ENCODE results near the gene HDAC4.

HDAC4 gene

DNA sequence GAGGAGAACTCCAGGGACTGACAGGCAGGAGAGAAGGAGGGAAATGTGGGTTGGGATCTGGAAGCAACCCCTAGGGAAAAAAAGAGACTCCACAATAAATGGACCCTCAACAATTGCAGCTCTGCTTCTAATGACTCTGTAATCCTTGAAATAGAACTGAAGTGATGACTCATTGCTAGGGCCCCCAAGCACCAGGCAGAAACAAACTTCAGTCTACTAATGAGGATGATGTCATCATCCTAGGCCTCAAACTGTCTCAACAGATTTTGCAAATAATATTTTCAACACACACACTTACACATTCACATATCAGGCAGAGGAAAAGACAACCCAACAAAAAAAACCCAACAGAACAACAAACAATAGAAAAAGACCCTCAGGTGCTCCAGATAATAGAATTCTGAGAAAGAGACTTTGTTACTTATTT, 143.3 kb downstream of the HDAC4 start (continued):
- TF ChIP-seq, protein P1, sequence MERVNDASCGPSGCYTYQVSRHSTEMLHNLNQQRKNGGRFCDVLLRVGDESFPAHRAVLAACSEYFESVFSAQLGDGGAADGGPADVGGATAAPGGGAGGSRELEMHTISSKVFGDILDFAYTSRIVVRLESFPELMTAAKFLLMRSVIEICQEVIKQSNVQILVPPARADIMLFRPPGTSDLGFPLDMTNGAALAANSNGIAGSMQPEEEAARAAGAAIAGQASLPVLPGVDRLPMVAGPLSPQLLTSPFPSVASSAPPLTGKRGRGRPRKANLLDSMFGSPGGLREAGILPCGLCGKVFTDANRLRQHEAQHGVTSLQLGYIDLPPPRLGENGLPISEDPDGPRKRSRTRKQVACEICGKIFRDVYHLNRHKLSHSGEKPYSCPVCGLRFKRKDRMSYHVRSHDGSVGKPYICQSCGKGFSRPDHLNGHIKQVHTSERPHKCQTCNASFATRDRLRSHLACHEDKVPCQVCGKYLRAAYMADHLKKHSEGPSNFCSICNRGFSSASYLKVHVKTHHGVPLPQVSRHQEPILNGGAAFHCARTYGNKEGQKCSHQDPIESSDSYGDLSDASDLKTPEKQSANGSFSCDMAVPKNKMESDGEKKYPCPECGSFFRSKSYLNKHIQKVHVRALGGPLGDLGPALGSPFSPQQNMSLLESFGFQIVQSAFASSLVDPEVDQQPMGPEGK (tag by site-specific recombination; IDR thresholded peaks at IDR 0.05) = peak; percentile 79
- TF ChIP-seq ZBTB21 (tag by site-specific recombination; IDR thresholded peaks at IDR 0.05) = peak; percentile 91
- TF ChIP-seq PRDM1 (tag by site-specific recombination; IDR thresholded peaks at IDR 0.05) = peak; percentile 45; the same call in 1 of the 2 replicates
- TF ChIP-seq ZNF785 (tag by site-specific recombination; IDR thresholded peaks at IDR 0.05) = 0 out of 2 replicates have a peak, but pooled peaks have one; percentile 32
- TF ChIP-seq, protein P2, sequence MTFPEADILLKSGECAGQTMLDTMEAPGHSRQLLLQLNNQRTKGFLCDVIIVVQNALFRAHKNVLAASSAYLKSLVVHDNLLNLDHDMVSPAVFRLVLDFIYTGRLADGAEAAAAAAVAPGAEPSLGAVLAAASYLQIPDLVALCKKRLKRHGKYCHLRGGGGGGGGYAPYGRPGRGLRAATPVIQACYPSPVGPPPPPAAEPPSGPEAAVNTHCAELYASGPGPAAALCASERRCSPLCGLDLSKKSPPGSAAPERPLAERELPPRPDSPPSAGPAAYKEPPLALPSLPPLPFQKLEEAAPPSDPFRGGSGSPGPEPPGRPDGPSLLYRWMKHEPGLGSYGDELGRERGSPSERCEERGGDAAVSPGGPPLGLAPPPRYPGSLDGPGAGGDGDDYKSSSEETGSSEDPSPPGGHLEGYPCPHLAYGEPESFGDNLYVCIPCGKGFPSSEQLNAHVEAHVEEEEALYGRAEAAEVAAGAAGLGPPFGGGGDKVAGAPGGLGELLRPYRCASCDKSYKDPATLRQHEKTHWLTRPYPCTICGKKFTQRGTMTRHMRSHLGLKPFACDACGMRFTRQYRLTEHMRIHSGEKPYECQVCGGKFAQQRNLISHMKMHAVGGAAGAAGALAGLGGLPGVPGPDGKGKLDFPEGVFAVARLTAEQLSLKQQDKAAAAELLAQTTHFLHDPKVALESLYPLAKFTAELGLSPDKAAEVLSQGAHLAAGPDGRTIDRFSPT (tag by site-specific recombination; IDR thresholded peaks at IDR 0.05) = 0 out of 2 replicates have a peak, but pooled peaks have one; percentile 41
- TF ChIP-seq, protein P3, sequence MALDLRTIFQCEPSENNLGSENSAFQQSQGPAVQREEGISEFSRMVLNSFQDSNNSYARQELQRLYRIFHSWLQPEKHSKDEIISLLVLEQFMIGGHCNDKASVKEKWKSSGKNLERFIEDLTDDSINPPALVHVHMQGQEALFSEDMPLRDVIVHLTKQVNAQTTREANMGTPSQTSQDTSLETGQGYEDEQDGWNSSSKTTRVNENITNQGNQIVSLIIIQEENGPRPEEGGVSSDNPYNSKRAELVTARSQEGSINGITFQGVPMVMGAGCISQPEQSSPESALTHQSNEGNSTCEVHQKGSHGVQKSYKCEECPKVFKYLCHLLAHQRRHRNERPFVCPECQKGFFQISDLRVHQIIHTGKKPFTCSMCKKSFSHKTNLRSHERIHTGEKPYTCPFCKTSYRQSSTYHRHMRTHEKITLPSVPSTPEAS (tag by site-specific recombination; IDR thresholded peaks at IDR 0.05) = 0 out of 2 replicates have a peak, but pooled peaks have one; percentile 16
- TF ChIP-seq ZNF335 (tag by site-specific recombination; conservative IDR thresholded peaks at IDR 0.05) = peak; percentile 89
- TF ChIP-seq TRIM28 (IDR thresholded peaks at IDR 0.05; ENCODE audit: borderline replicate concordance, low read length) = peak; percentile 48
- TF ChIP-seq, protein P4, sequence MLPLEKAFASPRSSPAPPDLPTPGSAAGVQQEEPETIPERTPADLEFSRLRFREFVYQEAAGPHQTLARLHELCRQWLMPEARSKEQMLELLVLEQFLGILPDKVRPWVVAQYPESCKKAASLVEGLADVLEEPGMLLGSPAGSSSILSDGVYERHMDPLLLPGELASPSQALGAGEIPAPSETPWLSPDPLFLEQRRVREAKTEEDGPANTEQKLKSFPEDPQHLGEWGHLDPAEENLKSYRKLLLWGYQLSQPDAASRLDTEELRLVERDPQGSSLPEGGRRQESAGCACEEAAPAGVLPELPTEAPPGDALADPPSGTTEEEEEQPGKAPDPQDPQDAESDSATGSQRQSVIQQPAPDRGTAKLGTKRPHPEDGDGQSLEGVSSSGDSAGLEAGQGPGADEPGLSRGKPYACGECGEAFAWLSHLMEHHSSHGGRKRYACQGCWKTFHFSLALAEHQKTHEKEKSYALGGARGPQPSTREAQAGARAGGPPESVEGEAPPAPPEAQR (tag by site-specific recombination; IDR thresholded peaks at IDR 0.05) = no peak
- no peak for TF ChIP-seq ZNF600 (tag by site-specific recombination; IDR thresholded peaks at IDR 0.05)
- TF ChIP-seq, protein P5, sequence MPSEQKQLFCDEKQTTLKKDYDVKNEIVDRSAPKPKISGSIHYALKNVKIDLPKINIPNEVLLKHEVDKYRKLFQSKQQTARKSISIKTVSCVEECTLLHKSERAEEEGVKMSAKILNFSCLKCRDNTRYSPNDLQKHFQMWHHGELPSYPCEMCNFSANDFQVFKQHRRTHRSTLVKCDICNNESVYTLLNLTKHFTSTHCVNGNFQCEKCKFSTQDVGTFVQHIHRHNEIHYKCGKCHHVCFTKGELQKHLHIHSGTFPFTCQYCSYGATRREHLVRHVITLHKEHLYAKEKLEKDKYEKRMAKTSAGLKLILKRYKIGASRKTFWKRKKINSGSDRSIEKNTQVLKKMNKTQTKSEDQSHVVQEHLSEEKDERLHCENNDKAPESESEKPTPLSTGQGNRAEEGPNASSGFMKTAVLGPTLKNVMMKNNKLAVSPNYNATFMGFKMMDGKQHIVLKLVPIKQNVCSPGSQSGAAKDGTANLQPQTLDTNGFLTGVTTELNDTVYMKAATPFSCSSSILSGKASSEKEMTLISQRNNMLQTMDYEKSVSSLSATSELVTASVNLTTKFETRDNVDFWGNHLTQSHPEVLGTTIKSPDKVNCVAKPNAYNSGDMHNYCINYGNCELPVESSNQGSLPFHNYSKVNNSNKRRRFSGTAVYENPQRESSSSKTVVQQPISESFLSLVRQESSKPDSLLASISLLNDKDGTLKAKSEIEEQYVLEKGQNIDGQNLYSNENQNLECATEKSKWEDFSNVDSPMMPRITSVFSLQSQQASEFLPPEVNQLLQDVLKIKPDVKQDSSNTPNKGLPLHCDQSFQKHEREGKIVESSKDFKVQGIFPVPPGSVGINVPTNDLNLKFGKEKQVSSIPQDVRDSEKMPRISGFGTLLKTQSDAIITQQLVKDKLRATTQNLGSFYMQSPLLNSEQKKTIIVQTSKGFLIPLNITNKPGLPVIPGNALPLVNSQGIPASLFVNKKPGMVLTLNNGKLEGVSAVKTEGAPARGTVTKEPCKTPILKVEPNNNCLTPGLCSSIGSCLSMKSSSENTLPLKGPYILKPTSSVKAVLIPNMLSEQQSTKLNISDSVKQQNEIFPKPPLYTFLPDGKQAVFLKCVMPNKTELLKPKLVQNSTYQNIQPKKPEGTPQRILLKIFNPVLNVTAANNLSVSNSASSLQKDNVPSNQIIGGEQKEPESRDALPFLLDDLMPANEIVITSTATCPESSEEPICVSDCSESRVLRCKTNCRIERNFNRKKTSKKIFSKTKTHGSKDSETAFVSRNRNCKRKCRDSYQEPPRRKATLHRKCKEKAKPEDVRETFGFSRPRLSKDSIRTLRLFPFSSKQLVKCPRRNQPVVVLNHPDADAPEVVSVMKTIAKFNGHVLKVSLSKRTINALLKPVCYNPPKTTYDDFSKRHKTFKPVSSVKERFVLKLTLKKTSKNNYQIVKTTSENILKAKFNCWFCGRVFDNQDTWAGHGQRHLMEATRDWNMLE (tag by site-specific recombination; conservative IDR thresholded peaks at IDR 0.05; ENCODE audit: low read depth) = peak; percentile 47; the same call in 1 of the 2 replicates
- TF ChIP-seq, protein P6, sequence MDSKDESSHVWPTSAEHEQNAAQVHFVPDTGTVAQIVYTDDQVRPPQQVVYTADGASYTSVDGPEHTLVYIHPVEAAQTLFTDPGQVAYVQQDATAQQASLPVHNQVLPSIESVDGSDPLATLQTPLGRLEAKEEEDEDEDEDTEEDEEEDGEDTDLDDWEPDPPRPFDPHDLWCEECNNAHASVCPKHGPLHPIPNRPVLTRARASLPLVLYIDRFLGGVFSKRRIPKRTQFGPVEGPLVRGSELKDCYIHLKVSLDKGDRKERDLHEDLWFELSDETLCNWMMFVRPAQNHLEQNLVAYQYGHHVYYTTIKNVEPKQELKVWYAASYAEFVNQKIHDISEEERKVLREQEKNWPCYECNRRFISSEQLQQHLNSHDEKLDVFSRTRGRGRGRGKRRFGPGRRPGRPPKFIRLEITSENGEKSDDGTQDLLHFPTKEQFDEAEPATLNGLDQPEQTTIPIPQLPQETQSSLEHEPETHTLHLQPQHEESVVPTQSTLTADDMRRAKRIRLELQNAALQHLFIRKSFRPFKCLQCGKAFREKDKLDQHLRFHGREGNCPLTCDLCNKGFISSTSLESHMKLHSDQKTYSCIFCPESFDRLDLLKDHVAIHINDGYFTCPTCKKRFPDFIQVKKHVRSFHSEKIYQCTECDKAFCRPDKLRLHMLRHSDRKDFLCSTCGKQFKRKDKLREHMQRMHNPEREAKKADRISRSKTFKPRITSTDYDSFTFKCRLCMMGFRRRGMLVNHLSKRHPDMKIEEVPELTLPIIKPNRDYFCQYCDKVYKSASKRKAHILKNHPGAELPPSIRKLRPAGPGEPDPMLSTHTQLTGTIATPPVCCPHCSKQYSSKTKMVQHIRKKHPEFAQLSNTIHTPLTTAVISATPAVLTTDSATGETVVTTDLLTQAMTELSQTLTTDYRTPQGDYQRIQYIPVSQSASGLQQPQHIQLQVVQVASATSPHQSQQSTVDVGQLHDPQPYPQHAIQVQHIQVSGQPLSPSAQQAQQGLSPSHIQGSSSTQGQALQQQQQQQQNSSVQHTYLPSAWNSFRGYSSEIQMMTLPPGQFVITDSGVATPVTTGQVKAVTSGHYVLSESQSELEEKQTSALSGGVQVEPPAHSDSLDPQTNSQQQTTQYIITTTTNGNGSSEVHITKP (tag by site-specific recombination; IDR thresholded peaks at IDR 0.05) = 0 out of 2 replicates have a peak, but pooled peaks have one; percentile 35
- no peak for TF ChIP-seq BCL11A (tag by site-specific recombination; IDR thresholded peaks at IDR 0.05; ENCODE audit: low read depth)
- no peak for TF ChIP-seq ZNF157 (tag by site-specific recombination; IDR thresholded peaks at IDR 0.05)
- TF ChIP-seq, protein P7, sequence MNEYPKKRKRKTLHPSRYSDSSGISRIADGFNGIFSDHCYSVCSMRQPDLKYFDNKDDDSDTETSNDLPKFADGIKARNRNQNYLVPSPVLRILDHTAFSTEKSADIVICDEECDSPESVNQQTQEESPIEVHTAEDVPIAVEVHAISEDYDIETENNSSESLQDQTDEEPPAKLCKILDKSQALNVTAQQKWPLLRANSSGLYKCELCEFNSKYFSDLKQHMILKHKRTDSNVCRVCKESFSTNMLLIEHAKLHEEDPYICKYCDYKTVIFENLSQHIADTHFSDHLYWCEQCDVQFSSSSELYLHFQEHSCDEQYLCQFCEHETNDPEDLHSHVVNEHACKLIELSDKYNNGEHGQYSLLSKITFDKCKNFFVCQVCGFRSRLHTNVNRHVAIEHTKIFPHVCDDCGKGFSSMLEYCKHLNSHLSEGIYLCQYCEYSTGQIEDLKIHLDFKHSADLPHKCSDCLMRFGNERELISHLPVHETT (tag by site-specific recombination; IDR thresholded peaks at IDR 0.05) = 0 out of 2 replicates have a peak, but pooled peaks have one; percentile 27
